Esophagus squamous epithelium (tissue), 5 donors: Measurements from ENCODE around the gene ORAI3. TPM values are rescaled to one million over a fixed set of nuclear protein-coding genes. Genes with fewer than 3 reads are reported as not detected.

Experiments used
- DNase-seq: peaks from one replicate; lab custom pipeline; 2025; lab: John Stamatoyannopoulos, UW
- H3K27ac ChIP-seq, 4 donors: fragments of 200-600 bp; sonication (generic); one replicate each; pipeline ENCODE4 v1.5.1; 2016 to 2019; ENCODE audit warnings: mild to moderate bottlenecking in 1 of 4
- H3K27me3 ChIP-seq, 4 donors: fragments of 200-600 bp; sonication (generic); 1 replicate in 3 of 4; 2 replicates in 1 of 4; pipeline versions ENCODE4 v1.5.1 to v1.6.0; 2017 to 2021; ENCODE audit warnings: antibody characterized with exemption in 1 of 4
- H3K36me3 ChIP-seq, 3 donors: fragments of 200-600 bp; sonication (generic); one replicate each; pipeline ENCODE4 v1.5.1; 2016 to 2019
- H3K4me1 ChIP-seq, 3 donors: fragments of 200-600 bp; sonication (generic); one replicate each; pipeline ENCODE4 v1.5.1; 2017 to 2019
- H3K4me3 ChIP-seq, 4 donors: fragments of 200-600 bp; sonication (generic); 1 replicate in 3 of 4; 2 replicates in 1 of 4; pipeline ENCODE4 v1.5.1; 2016 to 2019; ENCODE audit warnings: mild to moderate bottlenecking in 2 of 4, moderate library complexity in 1 of 4
- H3K9me3 ChIP-seq, 3 donors: fragments of 200-600 bp; sonication (generic); one replicate each; pipeline ENCODE4 v1.5.1; 2016 to 2019
- CTCF ChIP-seq, 6 experiments: fragments of 450-650 bp in 4 of 6; fragments of 200-600 bp in 2 of 6; sonication (generic) in 2 of 6; IDR thresholded peaks; one replicate each; pipeline ENCODE4 v1.5.1; 2016 to 2019; ENCODE audit warnings: antibody characterized with exemption in 6 of 6, mild to moderate bottlenecking in 4 of 6, moderate library complexity in 4 of 6
- POLR2A ChIP-seq, 4 donors: fragments of 450-650 bp; IDR thresholded peaks; one replicate each; pipeline ENCODE4 v1.6.1; 2017; ENCODE audit warnings: antibody characterized with exemption in 4 of 4, mild to moderate bottlenecking in 4 of 4, moderate library complexity in 3 of 4
- WGBS, 2 donors: methylation state at CpG; one replicate each; pipeline ENCODE4 v1.1.5; 2018; 5-methylcytosine and 5-hydroxymethylcytosine counted together
- intact Hi-C: fragments of 100-400 bp; cut with DNase I; formaldehyde crosslinking; loops from one replicate; pipeline ENCODE4 v1.15.0; 2022
- total RNA-seq, 4 donors: library from RNA; depleted of rRNA; stranded (reverse); fragments of >200 nt; gene quantifications; one replicate each; pipeline ENCODE4 v1.1.0, GENCODE V29; 2016
- donor health status: DM: yes; HTN: yes; CAD: no.

The ORAI3 gene
- total RNA-seq, 4 donors from 2014 or later = 4.0 to 28.6 (median 18.0) TPM

- intact Hi-C loops = no loop called here
Measured at GRCh38 chr16:30983898-30984610, 35.2 kb downstream of the ORAI3 start.

GRCh38 chr16:30984669-30985400 is 36.0 kb downstream of the ORAI3 start, which contains the start of gene HSD3B7:
Gene HSD3B7 (plus strand): TSS chr16:30985207. CDS start chr16:30985659, 452 bp downstream.
- TF ChIP-seq POLR2A (IDR thresholded peaks at IDR 0.05) (no peak), CTCF (IDR thresholded peaks at IDR 0.05) (peak; percentile 92 to 97 (median 96))
- Histone ChIP-seq H3K9me3 (no peaks in the 10 kb centered on the region), H3K4me1 (peaks cover 7 to 23% (median 8%) of the 10 kb centered on the region in 3 donors), H3K4me3 (peak within 1 kb of the TSS; percentile 31 to 68 (median 56)), H3K27ac (peak within 1 kb of the TSS; percentile 62 to 83 (median 78)), H3K27me3 (no peaks in the 10 kb centered on the region), H3K36me3 (peaks cover 10 to 66% (median 24%) of the 10 kb centered on the region in 3 donors)
- DNase-seq = peak; percentile 24
- intact Hi-C loops = loop anchor here (5.0 kb wide), 2 partner anchors 157 to 457 kb away; partner anchors contain the start of gene ZNF843
- 36 to 48% methylated on average over 6 to 11 of the region's 24 CpGs for WGBS, 2 donors

More at GRCh38 chr16:30983898-30984610, 35.2 kb downstream of the ORAI3 start:
- TF ChIP-seq CTCF (IDR thresholded peaks at IDR 0.05) (no peak), POLR2A (IDR thresholded peaks at IDR 0.05) (no peak)
- Histone ChIP-seq H3K36me3 (peaks cover 16 to 73% (median 24%) of the 10 kb centered on the region in 3 donors), H3K27me3 (no peaks in the 10 kb centered on the region), H3K27ac (no peak overlapping the region), H3K4me3 (no peak overlapping the region), H3K9me3 (no peaks in the 10 kb centered on the region), H3K4me1 (peaks cover 7 to 23% (median 8%) of the 10 kb centered on the region in 3 donors)
- WGBS, 2 donors = 72 to 77% methylated on average over 3 to 7 of the region's 14 CpGs
- DNase-seq = no peak

GRCh38 chr16:30985401-30986128 is 36.7 kb downstream of the ORAI3 start:
- TF ChIP-seq POLR2A (IDR thresholded peaks at IDR 0.05) (no peak), CTCF (IDR thresholded peaks at IDR 0.05) (peak in 3 of 6 experiments; percentile 7 to 37 (median 30))
- peaks cover 7 to 23% (median 8%) of the 10 kb centered on the region in 3 donors for H3K4me1 ChIP-seq
- peak overlapping the region; percentile 62 to 83 (median 78) for H3K27ac ChIP-seq
- H3K36me3 ChIP-seq = peaks cover 10 to 58% (median 18%) of the 10 kb centered on the region in 3 donors
- H3K9me3 ChIP-seq = no peaks in the 10 kb centered on the region
- intact Hi-C loops = loop anchor here (5.0 kb wide), 2 partner anchors 157 to 457 kb away; partner anchors contain the start of gene ZNF843
- no peak for DNase-seq
- peak overlapping the region; percentile 31 to 68 (median 56) for H3K4me3 ChIP-seq
- H3K27me3 ChIP-seq = no peaks in the 10 kb centered on the region
- 28% methylated on average over 5 of the region's 20 CpGs; no CpG with 5 or more reads in 1 of the 2 donors for WGBS, 2 donors

- Histone ChIP-seq H3K27ac (peak overlapping the region in 2 of 4 donors; percentile 77 to 83), H3K4me1 (peaks cover 7 to 23% (median 8%) of the 10 kb centered on the region in 3 donors), H3K27me3 (no peaks in the 10 kb centered on the region), H3K36me3 (peaks cover 2 to 50% (median 11%) of the 10 kb centered on the region in 3 donors), H3K4me3 (peak overlapping the region in 1 of 4 donors; percentile 68), H3K9me3 (no peaks in the 10 kb centered on the region)
- 90 to 92% methylated on average over 2 to 12 of the region's 29 CpGs for WGBS, 2 donors
- TF ChIP-seq POLR2A (IDR thresholded peaks at IDR 0.05) = no peak
- TF ChIP-seq CTCF (IDR thresholded peaks at IDR 0.05) = peak in 1 of 6 experiments; percentile 4
- intact Hi-C loops = loop anchor here (5.0 kb wide), 2 partner anchors 156 to 456 kb away; partner anchors contain the start of gene ZNF843
- DNase-seq = no peak
Measured at GRCh38 chr16:30986129-30986991, 37.5 kb downstream of the ORAI3 start.
